Heart right ventricle (tissue), 16 donors: Measurements from ENCODE around the gene AANAT. TPM values are rescaled to one million over a fixed set of nuclear protein-coding genes. Genes with fewer than 3 reads are reported as not detected.

Experiments used
- ATAC-seq, 8 donors: fragments of 200-7000 bp; cut with Tn5 transposase; one replicate each; pipeline ENCODE4 v1.9.1; 2020; ENCODE audit warnings: mild to moderate bottlenecking in 8 of 8, moderate library complexity in 8 of 8, moderate number of reproducible peaks in 1 of 8
- DNase-seq, 2 donors: peaks; one replicate each; pipeline ENCODE4 v3.0.0-alpha.2; 2020
- H3K27ac ChIP-seq, 10 donors: fragments of 200-600 bp; sonication (generic) in 2 of 10; one replicate each; pipeline versions ENCODE4 v1.5.0 to v1.8.0; 2020 to 2022; ENCODE audit warnings: mild to moderate bottlenecking in 3 of 10
- H3K27me3 ChIP-seq, 7 donors: fragments of 200-600 bp; one replicate each; pipeline ENCODE4 v1.8.0; 2021 to 2022; ENCODE audit warnings: mild to moderate bottlenecking in 2 of 7
- H3K36me3 ChIP-seq, 9 donors: fragments of 200-600 bp; sonication (generic) in 1 of 9; one replicate each; pipeline versions ENCODE4 v1.5.0 to v1.8.0; 2020 to 2022; ENCODE audit warnings: mild to moderate bottlenecking in 2 of 9
- H3K4me1 ChIP-seq, 9 donors: fragments of 200-600 bp; sonication (generic) in 1 of 9; one replicate each; pipeline versions ENCODE4 v1.5.0 to v1.8.0; 2020 to 2022; ENCODE audit warnings: mild to moderate bottlenecking in 4 of 9
- H3K4me3 ChIP-seq, 10 donors: fragments of 200-600 bp; sonication (generic) in 2 of 10; one replicate each; pipeline versions ENCODE4 v1.5.0 to v1.8.0; 2020 to 2022; ENCODE audit warnings: mild to moderate bottlenecking in 7 of 10, moderate library complexity in 2 of 10
- H3K9me3 ChIP-seq, 11 donors: fragments of 200-600 bp in 10 of 11; sonication (generic) in 2 of 11; one replicate each; pipeline versions ENCODE4 v1.5.0 to v1.8.0; 2013 to 2022; ENCODE audit warnings: mild to moderate bottlenecking in 2 of 11, control low read depth in 1 of 11, moderate library complexity in 1 of 11
- CTCF ChIP-seq, 9 donors: fragments of 200-600 bp; sonication (generic) in 2 of 9; IDR thresholded peaks; one replicate each; pipeline versions ENCODE4 v1.5.0 to v1.8.0; 2021 to 2022; ENCODE audit warnings: antibody characterized with exemption in 9 of 9, mild to moderate bottlenecking in 5 of 9, moderate library complexity in 1 of 9
- WGBS, 2 donors: extraction: QIAGEN DNeasy Blood & Tissue Kit; methylation state at CpG; one replicate each; pipeline ENCODE4 v1.1.7; 2013; ENCODE audit warnings: inconsistent platforms in 1 of 2; 5-methylcytosine and 5-hydroxymethylcytosine counted together
- intact Hi-C, 10 donors: fragments of 100-400 bp; cut with DNase I; formaldehyde crosslinking; loops; one replicate each; pipeline versions ENCODE4 v1.11.1 to v1.14.2; 2022
- polyA plus RNA-seq, 2 donors: library from polyadenylated mRNA; stranded (reverse); fragments of 200-250 nt; gene quantifications; one replicate each; pipeline ENCODE4 v1.2.3, GENCODE V29; 2013
- total RNA-seq, 10 donors: library from RNA; stranded (reverse); fragmentation: NEBNext Ultra II Directional in 3 of 10; extraction: Animal tissue kit (Norgen Biotek cat#: 25700) in 3 of 10; gene quantifications; one replicate each; pipeline versions ENCODE4 v1.2.1 to v1.2.4, GENCODE V29; 2021 to 2023
- donor health status: Arrhythmogenic right ventricular cardiomyopathy.
- donor health status: ischemic (EF 13 %, LVEDD 7.1; RV severe dilation, severe dysfunction).
- donor health status: healthy with polysubstance abuse.
- donor health status: DM: no; HTN: yes; CAD: no.
- donor health status: DM: no; HTN: no; CAD: no.
- donor health status: ischemic (EF 25% LVEDD 6.9; RV normal size, moderate dysfunction).
- donor health status: ischemic (EF 25% LVEDD 5.7; RV mildly dilated, moderate dysfunction).
- donor health status: healthy.
- donor health status: DM: yes; HTN: yes; CAD: no.
- donor health status: Ischemic cardiomyopathy.
- donor health status: ischemic (EF 35%, LVEDD 5.7; RV mildly dilated, moderate dysfunction).
- donor health status: nonischemic (EF 11% LVEDD 7.7; RV severe dilation, severe dysfunction).
- donor health status: DM: yes; HTN: yes; CAD: no.
- donor health status: PGD.
- donor health status: ischemic (EF 29% LVEDD 5.4; RV normal size, mild dysfunction).
- donor health status: nonischemic (EF 23%, LVEDD 6.1; RV moderate dilation, normal function).

Gene AANAT
- total and polyA plus RNA-seq, 12 donors = 0.73 to 0.98 TPM; not detected in 10

- Histone ChIP-seq H3K9me3 (no peaks in the 10 kb centered on the region), H3K27ac (peak overlapping the region in 9 of 10 donors; percentile 28 to 94 (median 76)), H3K27me3 (no peaks in the 10 kb centered on the region), H3K36me3 (no peaks in the 10 kb centered on the region), H3K4me3 (no peak overlapping the region), H3K4me1 (peaks cover 0 to 95% (median 71%) of the 10 kb centered on the region in 9 donors)
- intact Hi-C loops = loop anchor here in 2 of 10 donors (5.0 kb wide), 1 partner anchor 34 kb away; no protein-coding TSS in a partner anchor
- no peak for TF ChIP-seq CTCF (IDR thresholded peaks at IDR 0.05)
- 51 to 57% methylated on average over 9 of the region's 9 CpGs for WGBS, 2 donors
- ATAC-seq = peak in 5 of 8 donors; percentile 7 to 41 (median 34)
- DNase-seq = no peak
Measured at GRCh38 chr17:76446449-76447231, 20.8 kb upstream of the AANAT start.

GRCh38 chr17:76447931-76448652, 19.3 kb upstream of the AANAT start:
- Histone ChIP-seq H3K27ac (peak overlapping the region in 9 of 10 donors; percentile 52 to 94 (median 76)), H3K4me3 (no peak overlapping the region), H3K9me3 (no peaks in the 10 kb centered on the region), H3K4me1 (peaks cover 4 to 88% (median 68%) of the 10 kb centered on the region in 9 donors), H3K36me3 (no peaks in the 10 kb centered on the region), H3K27me3 (no peaks in the 10 kb centered on the region)
- 44 to 48% methylated on average over 7 of the region's 7 CpGs for WGBS, 2 donors
- ATAC-seq (peak; percentile 12 to 78 (median 55)), DNase-seq (peak in 1 of 2 donors; percentile 61)
- intact Hi-C loops = loop anchor here in 2 of 10 donors (5.0 kb wide), 1 partner anchor 36 kb away; no protein-coding TSS in a partner anchor
- no peak for TF ChIP-seq CTCF (IDR thresholded peaks at IDR 0.05)

- Histone ChIP-seq H3K9me3 (no peaks in the 10 kb centered on the region), H3K4me1 (peaks cover 4 to 81% (median 66%) of the 10 kb centered on the region in 9 donors), H3K27me3 (no peaks in the 10 kb centered on the region), H3K4me3 (no peak overlapping the region), H3K27ac (peak overlapping the region in 8 of 10 donors; percentile 62 to 94 (median 79)), H3K36me3 (no peaks in the 10 kb centered on the region)
- intact Hi-C loops = loop anchor here in 2 of 10 donors (5.0 kb wide), 1 partner anchor 37 kb away; no protein-coding TSS in a partner anchor
- ATAC-seq (no peak), DNase-seq (no peak)
- 91 to 95% methylated on average over 6 of the region's 6 CpGs for WGBS, 2 donors
- no peak for TF ChIP-seq CTCF (IDR thresholded peaks at IDR 0.05)
Measured at GRCh38 chr17:76449126-76449525, 18.3 kb upstream of the AANAT start.

GRCh38 chr17:76451506-76451905, 15.9 kb upstream of the AANAT start:
- 51 to 55% methylated on average over 6 of the region's 6 CpGs for WGBS, 2 donors
- Histone ChIP-seq H3K27ac (peak overlapping the region in 8 of 10 donors; percentile 21 to 95 (median 88)), H3K4me3 (peak overlapping the region in 7 of 10 donors; percentile 70 to 99 (median 94)), H3K27me3 (no peaks in the 10 kb centered on the region), H3K4me1 (peaks cover 4 to 58% (median 43%) of the 10 kb centered on the region in 9 donors), H3K9me3 (no peaks in the 10 kb centered on the region), H3K36me3 (no peaks in the 10 kb centered on the region)
- DNase-seq (no peak), ATAC-seq (no peak)
- TF ChIP-seq CTCF (IDR thresholded peaks at IDR 0.05) = no peak
- intact Hi-C loops = loop anchor here in 4 of 10 donors (5.0 kb wide), 3 partner anchors 39 to 49 kb away; no protein-coding TSS in a partner anchor
